DND-41 (cell line): ENCODE measurements around the gene NRG3.

Experiments
- ATAC-seq: fragments of 200-7000 bp; cut with Tn5 transposase; 3 replicates; pipeline ENCODE4 v1.9.1; 2021; ENCODE audit warnings: low read depth; ENCODE audit not compliant: insufficient read depth
- DNase-seq: peaks from one replicate; pipeline ENCODE4 v3.0.0-alpha.2; 2020
- H2AFZ ChIP-seq: 2 replicates; pipeline ENCODE4 v1.6.0; 2012; ENCODE audit warnings: low read depth, low read length
- H3K27ac ChIP-seq: 2 replicates; pipeline ENCODE4 v1.5.1; 2012; ENCODE audit warnings: low read length, inconsistent platforms
- H3K27me3 ChIP-seq: fragments of 200-600 bp; sonication (generic); 2 replicates; pipeline ENCODE4 v1.6.0; 2012; ENCODE audit warnings: low read length, mild to moderate bottlenecking, inconsistent platforms; ENCODE audit not compliant: insufficient read depth, poor library complexity
- H3K36me3 ChIP-seq: 2 replicates; pipeline ENCODE4 v1.5.1; 2012; ENCODE audit warnings: low read length, inconsistent platforms; ENCODE audit not compliant: insufficient read depth
- H3K4me1 ChIP-seq: 2 replicates; pipeline ENCODE4 v1.5.1; 2012; ENCODE audit warnings: mild to moderate bottlenecking, low read length; ENCODE audit not compliant: insufficient read depth
- H3K4me2 ChIP-seq: 2 replicates; pipeline ENCODE4 v1.6.0; 2012; ENCODE audit warnings: mild to moderate bottlenecking, moderate library complexity, low read length, inconsistent platforms; ENCODE audit not compliant: insufficient read depth
- H3K4me3 ChIP-seq, 2 experiments: fragments of 200-600 bp in 1 of 2; shearing (Covaris generic) in 1 of 2; 2 replicates each; pipeline ENCODE4 v1.5.1; 2012 to 2016; ENCODE audit warnings: inconsistent platforms in 2 of 2, low read length in 2 of 2, mild to moderate bottlenecking in 2 of 2, low read depth in 1 of 2, moderate library complexity in 1 of 2
- H3K79me2 ChIP-seq: 2 replicates; pipeline ENCODE4 v1.6.0; 2012; ENCODE audit warnings: low read length, inconsistent platforms; ENCODE audit not compliant: insufficient read depth
- H3K9ac ChIP-seq: 2 replicates; pipeline ENCODE4 v1.6.0; 2012; ENCODE audit warnings: low read depth, mild to moderate bottlenecking, inconsistent platforms, low read length, moderate library complexity
- H3K9me3 ChIP-seq: 2 replicates; pipeline ENCODE4 v1.5.1; 2012; ENCODE audit warnings: low read length, moderate library complexity, mild to moderate bottlenecking, inconsistent platforms; ENCODE audit not compliant: insufficient read depth, severe bottlenecking
- H4K20me1 ChIP-seq: 2 replicates; pipeline ENCODE4 v1.6.0; 2012; ENCODE audit warnings: low read length; ENCODE audit not compliant: insufficient read depth
- EZH2 ChIP-seq: IDR thresholded peaks from 3 replicates; pipeline ENCODE4 v1.6.1; 2012; ENCODE audit warnings: borderline replicate concordance, low read depth, mild to moderate bottlenecking, moderate library complexity, low read length, inconsistent platforms; ENCODE audit not compliant: severe bottlenecking
- TF ChIP-seq, protein P1 (sequence below): IDR thresholded peaks from 2 replicates; pipeline ENCODE4 v1.5.1; 2012; ENCODE audit warnings: borderline replicate concordance, low read length, moderate library complexity, mild to moderate bottlenecking; ENCODE audit not compliant: poor library complexity, severe bottlenecking; ENCODE audit errors: extremely low read depth

The NRG3 gene

GRCh38 chr10:82692458-82692857, 817.5 kb downstream of the NRG3 start:
- Histone ChIP-seq H3K27ac (no peak overlapping the region), H2AFZ (no peak overlapping the region), H3K27me3 (no peaks in the 10 kb centered on the region), H3K9me3 (no peaks in the 10 kb centered on the region), H3K79me2 (no peaks in the 10 kb centered on the region), H4K20me1 (no peaks in the 10 kb centered on the region), H3K4me2 (no peak overlapping the region), H3K4me3 (no peak overlapping the region), H3K9ac (no peak overlapping the region), H3K4me1 (no peaks in the 10 kb centered on the region), H3K36me3 (no peaks in the 10 kb centered on the region)
- TF ChIP-seq EZH2, result no peak
- TF ChIP-seq, protein P1, sequence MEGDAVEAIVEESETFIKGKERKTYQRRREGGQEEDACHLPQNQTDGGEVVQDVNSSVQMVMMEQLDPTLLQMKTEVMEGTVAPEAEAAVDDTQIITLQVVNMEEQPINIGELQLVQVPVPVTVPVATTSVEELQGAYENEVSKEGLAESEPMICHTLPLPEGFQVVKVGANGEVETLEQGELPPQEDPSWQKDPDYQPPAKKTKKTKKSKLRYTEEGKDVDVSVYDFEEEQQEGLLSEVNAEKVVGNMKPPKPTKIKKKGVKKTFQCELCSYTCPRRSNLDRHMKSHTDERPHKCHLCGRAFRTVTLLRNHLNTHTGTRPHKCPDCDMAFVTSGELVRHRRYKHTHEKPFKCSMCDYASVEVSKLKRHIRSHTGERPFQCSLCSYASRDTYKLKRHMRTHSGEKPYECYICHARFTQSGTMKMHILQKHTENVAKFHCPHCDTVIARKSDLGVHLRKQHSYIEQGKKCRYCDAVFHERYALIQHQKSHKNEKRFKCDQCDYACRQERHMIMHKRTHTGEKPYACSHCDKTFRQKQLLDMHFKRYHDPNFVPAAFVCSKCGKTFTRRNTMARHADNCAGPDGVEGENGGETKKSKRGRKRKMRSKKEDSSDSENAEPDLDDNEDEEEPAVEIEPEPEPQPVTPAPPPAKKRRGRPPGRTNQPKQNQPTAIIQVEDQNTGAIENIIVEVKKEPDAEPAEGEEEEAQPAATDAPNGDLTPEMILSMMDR, result no peak
- ATAC-seq (no peak), DNase-seq (no peak)

GRCh38 chr10:82721831-82722230, 846.8 kb downstream of the NRG3 start:
- TF ChIP-seq, protein P1, result no peak
- TF ChIP-seq EZH2, result no peak
- Histone ChIP-seq H3K27ac (no peak overlapping the region), H3K79me2 (no peaks in the 10 kb centered on the region), H3K4me1 (no peaks in the 10 kb centered on the region), H3K9me3 (no peaks in the 10 kb centered on the region), H3K9ac (no peak overlapping the region), H3K27me3 (no peaks in the 10 kb centered on the region), H2AFZ (no peak overlapping the region), H3K4me2 (no peak overlapping the region), H3K4me3 (no peak overlapping the region), H3K36me3 (no peaks in the 10 kb centered on the region), H4K20me1 (no peaks in the 10 kb centered on the region)
- ATAC-seq, result no peak
- DNase-seq, result no peak

GRCh38 chr10:82722273-82722672, 847.3 kb downstream of the NRG3 start:
- Histone ChIP-seq H3K27me3 (no peaks in the 10 kb centered on the region), H3K79me2 (no peaks in the 10 kb centered on the region), H4K20me1 (no peaks in the 10 kb centered on the region), H3K27ac (no peak overlapping the region), H2AFZ (no peak overlapping the region), H3K4me1 (no peaks in the 10 kb centered on the region), H3K4me2 (no peak overlapping the region), H3K9me3 (no peaks in the 10 kb centered on the region), H3K4me3 (no peak overlapping the region), H3K36me3 (no peaks in the 10 kb centered on the region), H3K9ac (no peak overlapping the region)
- TF ChIP-seq, protein P1, result no peak
- no peak for TF ChIP-seq EZH2
- no peak for DNase-seq
- no peak for ATAC-seq

DNA sequence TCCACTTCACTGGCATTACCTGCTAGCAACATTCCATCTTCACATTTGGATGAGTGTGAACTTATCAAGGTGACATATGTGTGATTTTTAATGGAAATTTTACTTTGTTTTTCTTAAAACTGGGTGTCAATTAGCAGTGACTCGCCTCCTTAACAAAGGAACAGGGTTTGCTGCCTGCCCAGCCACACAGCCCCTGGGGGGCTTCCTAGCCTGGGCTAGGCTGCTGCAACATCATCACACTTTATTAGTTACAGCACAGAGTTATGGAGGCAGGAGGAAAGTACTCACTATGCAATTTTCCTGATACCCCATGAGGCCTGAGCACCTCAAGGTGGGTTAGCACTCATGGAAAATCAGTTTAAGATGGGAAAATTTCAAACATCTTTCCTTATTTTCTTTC, 861.3 kb downstream of the NRG3 start:
- no peak for TF ChIP-seq EZH2
- TF ChIP-seq, protein P1, result no peak
- no peaks in the 10 kb centered on the region for H3K36me3 ChIP-seq
- no peaks in the 10 kb centered on the region for H3K9me3 ChIP-seq
- no peaks in the 10 kb centered on the region for H3K79me2 ChIP-seq
- H2AFZ ChIP-seq, result no peak overlapping the region
- no peak overlapping the region for H3K9ac ChIP-seq
- H3K4me3 ChIP-seq, result no peak overlapping the region
- no peaks in the 10 kb centered on the region for H4K20me1 ChIP-seq
- no peak overlapping the region for H3K4me2 ChIP-seq
- H3K27me3 ChIP-seq, result no peaks in the 10 kb centered on the region
- H3K27ac ChIP-seq, result no peak overlapping the region
- ATAC-seq (no peak), DNase-seq (no peak)
- H3K4me1 ChIP-seq, result no peaks in the 10 kb centered on the region
